ENCODE measurements around the gene PANX2.

The PANX2 gene

GRCh38 chr22:50171319-50171964 lies 911 bp downstream of the PANX2 start:
- no peak for DNase-seq (ENCODE audit: low read depth)

- DNase-seq (ENCODE audit: low read depth), result no peak
These were observed 1.5 kb downstream of the PANX2 start for GRCh38 chr22:50171965-50172421.

GRCh38 chr22:50173311-50173982 lies 2.9 kb downstream of the PANX2 start:
- DNase-seq (ENCODE audit: low read depth), result no peak

GRCh38 chr22:50173983-50174355 lies 3.4 kb downstream of the PANX2 start:
- DNase-seq (ENCODE audit: low read depth), result no peak

DNA sequence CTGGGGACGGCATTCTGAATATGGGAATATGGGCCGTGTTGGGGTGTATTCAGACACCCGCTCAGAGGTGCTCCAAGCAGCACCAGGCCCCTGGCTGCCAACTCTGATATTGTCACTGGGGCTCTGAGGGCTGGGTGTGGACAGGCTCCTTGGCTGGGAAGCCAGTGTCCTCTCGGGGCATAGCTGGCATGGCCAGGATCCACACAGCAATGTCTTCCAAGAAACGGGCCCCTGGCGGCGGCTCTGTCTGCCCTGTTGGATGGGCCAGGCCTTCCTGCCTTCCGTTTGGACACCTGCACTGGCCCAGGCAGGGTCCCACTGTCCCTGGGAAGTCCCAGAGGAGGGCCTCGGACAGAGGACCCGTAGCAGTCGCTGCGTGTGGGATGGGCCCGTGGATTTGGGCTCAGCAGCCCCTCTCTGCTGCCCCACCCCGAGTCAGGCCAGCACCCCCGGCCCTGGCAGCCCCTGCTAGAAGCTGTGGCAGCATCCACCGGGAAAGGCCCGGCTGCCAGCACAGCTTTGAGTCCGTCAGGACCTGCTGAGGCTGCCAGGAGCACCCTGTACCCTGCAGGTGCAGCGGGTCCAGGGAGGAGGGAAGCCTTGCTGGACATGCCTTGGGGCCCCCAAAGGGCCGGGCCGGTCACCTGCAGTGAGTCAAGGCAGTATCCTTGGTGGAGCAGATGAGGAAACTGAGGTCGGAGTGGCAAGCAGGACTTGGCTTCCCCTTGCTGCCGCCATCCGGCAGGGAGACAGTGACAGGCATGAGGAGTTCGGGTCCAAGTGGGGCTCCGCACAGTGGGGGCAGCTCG lies 4.1 kb downstream of the PANX2 start:
- no peak for DNase-seq (ENCODE audit: low read depth)

- DNase-seq (ENCODE audit: low read depth), result no peak
These were observed 4.6 kb downstream of the PANX2 start for GRCh38 chr22:50175191-50175461.

GRCh38 chr22:50175921-50176849 lies 5.7 kb downstream of the PANX2 start:
- no peak for DNase-seq (ENCODE audit: low read depth)

DNA sequence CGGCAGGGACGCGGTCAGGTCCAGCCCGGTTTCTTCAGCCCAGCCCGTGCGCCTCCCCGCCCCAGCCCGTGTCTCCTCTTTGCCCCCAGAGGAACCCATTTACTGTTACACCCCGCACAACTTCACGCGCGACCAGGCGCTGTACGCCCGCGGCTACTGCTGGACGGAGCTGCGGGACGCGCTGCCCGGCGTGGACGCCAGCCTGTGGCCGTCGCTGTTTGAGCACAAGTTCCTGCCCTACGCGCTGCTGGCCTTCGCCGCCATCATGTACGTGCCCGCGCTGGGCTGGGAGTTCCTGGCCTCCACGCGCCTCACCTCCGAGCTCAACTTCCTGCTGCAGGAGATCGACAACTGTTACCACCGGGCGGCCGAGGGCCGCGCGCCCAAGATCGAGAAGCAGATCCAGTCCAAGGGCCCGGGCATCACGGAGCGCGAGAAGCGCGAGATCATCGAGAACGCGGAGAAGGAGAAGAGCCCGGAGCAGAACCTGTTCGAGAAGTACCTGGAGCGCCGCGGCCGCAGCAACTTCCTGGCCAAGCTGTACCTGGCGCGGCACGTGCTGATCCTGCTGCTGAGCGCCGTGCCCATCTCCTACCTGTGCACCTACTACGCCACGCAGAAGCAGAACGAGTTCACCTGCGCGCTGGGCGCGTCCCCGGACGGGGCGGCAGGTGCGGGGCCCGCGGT lies 6.5 kb downstream of the PANX2 start:
- no peak for DNase-seq (ENCODE audit: low read depth)

DNA sequence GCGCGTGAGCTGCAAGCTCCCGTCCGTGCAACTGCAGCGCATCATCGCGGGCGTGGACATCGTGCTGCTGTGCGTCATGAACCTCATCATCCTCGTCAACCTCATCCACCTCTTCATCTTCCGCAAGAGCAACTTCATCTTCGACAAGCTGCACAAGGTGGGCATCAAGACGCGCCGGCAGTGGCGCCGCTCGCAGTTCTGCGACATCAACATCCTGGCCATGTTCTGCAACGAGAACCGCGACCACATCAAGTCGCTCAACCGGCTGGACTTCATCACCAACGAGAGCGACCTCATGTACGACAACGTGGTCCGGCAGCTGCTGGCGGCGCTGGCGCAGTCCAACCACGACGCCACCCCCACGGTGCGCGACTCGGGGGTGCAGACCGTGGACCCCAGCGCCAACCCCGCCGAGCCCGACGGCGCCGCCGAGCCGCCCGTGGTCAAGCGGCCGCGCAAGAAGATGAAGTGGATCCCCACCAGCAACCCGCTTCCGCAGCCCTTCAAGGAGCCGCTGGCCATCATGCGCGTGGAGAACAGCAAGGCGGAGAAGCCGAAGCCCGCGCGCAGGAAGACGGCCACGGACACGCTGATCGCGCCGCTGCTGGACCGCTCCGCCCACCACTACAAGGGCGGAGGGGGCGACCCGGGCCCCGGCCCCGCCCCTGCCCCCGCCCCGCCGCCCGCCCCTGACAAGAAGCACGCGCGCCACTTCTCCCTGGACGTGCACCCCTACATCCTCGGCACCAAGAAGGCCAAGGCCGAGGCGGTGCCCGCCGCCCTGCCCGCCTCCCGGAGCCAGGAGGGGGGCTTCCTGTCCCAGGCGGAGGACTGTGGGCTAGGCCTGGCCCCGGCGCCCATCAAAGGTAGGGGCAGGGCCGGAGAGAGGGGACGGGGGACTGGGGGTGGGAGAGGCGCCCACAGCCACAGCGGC lies 7.3 kb downstream of the PANX2 start:
- DNase-seq (ENCODE audit: low read depth), result no peak

- no peak for DNase-seq (ENCODE audit: low read depth)
These were observed 7.9 kb downstream of the PANX2 start for GRCh38 chr22:50178471-50178864.

DNA sequence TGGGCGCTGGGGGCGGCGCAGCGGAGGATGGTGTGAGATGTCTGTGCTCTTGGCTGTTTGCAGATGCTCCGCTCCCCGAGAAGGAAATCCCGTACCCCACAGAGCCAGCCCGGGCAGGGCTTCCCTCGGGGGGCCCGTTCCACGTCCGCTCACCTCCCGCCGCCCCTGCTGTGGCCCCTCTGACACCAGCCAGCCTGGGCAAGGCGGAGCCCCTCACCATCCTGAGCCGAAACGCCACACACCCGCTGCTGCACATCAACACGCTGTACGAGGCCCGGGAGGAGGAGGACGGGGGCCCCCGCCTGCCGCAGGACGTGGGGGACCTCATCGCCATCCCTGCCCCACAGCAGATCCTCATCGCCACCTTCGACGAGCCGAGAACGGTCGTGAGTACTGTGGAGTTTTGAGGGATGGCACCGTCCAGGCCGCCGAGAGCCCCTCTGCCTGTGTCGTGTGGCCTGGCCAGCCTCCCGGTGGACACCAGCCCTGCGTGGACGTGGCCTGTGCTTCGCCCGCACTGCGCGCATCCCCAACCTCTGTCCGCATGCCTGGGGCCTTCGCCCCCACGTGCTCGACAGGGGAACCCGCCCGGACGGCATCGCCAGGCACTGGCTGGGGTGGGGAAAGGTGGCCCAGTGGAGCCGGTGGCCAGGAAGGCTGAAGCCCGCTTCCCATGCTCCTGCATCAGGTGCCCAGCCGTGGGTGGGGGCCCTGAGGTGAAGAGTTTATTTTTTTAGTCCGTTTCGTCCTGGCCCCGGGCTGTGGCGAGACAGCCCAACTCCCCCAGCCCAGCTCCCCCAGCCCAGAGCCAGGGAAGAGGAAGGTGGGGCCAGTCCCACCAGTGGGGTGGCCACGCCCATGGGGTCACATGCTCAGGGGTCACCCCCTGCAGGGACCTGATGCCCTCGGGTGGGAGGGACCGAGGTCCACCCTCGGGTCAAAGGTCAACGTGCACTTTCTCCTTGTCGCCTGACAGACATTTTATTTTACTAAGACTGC lies 8.6 kb downstream of the PANX2 start:
- DNase-seq (ENCODE audit: low read depth), result no peak

DNA sequence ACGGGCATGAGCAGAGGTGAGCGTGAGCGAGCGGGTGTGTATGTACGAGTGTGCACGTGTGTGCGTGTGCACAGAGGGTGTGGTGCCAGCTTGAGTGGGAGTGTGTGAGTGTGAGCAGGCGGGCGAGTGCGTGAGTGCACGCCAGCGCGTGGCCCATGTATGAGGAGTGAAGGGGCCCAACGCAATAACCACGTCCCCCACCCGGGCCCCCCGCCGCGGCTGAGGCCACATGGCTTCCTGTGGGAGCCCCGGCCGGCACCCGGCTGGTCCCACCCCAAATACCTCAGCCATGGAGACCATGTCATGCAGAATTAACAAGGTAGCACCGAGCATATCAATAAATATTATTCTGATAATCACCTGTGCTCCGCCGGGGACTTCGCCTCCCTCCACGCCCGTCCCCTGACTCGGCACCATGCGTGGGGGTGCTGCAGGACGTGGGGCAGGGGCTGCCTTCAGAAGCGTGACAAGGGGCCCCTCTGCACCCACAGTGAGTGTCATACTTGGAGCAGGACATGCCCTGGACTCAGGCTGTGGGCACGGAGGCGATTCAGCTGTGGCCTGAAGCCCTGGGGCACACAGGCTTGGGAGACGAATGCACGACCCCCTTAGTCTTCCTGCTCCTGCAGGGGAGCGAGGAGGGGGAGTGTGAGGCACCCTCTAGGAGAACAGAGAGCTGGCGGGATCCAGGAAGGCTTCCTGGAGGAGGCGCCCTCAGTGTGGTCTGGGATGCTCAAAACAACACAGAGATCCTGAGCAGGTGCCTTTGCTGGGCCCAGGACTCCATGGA lies 9.6 kb downstream of the PANX2 start:
- no peak for DNase-seq (ENCODE audit: low read depth)

GRCh38 chr22:50180727-50181521 lies 10.4 kb downstream of the PANX2 start:
- DNase-seq (ENCODE audit: low read depth), result no peak

- DNase-seq (ENCODE audit: low read depth), result no peak
These were observed 11.9 kb downstream of the PANX2 start for GRCh38 chr22:50182176-50183081.

DNA sequence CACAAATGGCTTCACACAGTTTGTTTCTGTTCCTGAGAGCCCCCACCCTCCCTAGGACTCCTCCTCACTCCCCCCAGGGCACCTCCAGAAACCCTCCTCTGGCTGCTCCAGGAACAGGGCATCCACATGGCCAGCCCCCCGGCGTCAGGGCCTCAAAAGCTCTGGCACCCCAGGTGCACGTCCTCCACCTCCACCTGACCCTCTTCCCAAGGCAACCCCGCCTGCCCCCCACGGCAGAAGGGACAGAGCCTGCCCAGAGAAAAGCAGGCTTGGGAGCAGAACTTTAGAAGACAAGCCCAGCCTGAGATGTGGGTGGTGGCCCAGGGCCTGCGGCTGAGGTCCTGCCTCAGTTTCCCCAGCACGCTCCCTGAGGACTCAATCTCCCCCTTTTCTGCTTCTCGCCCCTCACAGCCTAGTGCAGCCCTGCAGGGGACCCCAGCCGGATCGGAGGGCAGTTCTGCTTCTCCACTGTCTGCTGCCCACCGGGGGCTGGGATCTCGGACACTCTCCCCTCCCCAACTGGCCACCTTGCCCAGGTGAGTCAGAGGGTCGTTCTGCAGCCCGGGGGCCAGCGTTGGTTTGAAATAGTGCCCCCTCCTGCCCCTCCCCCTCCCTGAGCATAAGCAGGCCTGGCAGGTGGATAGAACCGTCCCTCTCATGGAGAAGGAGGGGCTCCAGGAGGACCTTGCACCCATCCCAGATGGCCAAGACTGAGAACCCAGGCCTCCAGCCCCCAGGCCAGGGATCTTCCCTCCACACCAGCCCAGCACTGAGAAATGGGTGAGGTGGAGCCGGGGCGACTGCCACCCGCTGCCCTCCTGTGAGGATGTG lies 12.8 kb downstream of the PANX2 start:
- no peak for DNase-seq (ENCODE audit: low read depth)
